ENCODE data around the gene PNCK.

DNA sequence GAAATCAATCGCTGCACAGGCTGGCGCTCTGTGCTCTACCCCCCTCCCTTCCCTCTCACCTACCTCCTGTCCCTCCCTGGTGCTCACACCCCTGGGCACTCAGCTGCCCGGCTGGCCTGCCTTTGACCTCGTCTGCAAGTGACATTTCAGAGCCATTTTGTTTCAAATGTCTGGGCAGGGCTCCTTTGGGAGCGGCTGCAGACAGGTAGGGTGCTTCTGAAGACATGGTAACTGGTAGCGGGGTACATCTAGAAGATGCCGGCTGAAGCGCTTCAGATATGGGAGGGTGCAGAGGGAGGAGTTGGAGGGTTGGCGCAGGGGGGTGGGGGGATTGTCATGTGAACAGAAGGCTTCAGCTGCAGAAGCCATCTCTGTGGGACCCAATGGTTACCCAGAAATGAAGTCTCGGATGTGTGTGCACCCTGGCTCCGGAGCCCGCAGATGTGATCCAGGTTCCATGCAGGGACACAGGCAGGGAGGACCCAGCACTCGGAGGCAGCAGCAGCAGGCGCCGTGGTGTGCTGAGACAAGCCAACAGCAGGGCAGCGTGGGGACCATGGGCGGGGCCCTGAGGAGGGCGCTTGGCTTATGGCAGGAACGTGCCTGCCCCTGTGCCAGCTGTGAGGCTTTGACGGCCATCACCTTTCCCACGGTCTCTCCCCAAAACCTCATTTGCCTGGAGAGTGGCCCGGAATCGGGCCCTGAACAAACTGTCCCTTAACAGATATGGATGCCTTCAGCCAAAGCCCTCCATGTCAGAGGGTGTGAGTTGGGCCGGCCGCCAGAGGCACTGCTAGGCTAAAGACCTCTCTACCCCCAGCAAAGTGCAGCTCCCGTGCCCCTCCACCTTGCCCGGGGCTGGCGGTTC is 34.2 kb downstream of the PNCK start:
- TF ChIP-seq, protein P1, sequence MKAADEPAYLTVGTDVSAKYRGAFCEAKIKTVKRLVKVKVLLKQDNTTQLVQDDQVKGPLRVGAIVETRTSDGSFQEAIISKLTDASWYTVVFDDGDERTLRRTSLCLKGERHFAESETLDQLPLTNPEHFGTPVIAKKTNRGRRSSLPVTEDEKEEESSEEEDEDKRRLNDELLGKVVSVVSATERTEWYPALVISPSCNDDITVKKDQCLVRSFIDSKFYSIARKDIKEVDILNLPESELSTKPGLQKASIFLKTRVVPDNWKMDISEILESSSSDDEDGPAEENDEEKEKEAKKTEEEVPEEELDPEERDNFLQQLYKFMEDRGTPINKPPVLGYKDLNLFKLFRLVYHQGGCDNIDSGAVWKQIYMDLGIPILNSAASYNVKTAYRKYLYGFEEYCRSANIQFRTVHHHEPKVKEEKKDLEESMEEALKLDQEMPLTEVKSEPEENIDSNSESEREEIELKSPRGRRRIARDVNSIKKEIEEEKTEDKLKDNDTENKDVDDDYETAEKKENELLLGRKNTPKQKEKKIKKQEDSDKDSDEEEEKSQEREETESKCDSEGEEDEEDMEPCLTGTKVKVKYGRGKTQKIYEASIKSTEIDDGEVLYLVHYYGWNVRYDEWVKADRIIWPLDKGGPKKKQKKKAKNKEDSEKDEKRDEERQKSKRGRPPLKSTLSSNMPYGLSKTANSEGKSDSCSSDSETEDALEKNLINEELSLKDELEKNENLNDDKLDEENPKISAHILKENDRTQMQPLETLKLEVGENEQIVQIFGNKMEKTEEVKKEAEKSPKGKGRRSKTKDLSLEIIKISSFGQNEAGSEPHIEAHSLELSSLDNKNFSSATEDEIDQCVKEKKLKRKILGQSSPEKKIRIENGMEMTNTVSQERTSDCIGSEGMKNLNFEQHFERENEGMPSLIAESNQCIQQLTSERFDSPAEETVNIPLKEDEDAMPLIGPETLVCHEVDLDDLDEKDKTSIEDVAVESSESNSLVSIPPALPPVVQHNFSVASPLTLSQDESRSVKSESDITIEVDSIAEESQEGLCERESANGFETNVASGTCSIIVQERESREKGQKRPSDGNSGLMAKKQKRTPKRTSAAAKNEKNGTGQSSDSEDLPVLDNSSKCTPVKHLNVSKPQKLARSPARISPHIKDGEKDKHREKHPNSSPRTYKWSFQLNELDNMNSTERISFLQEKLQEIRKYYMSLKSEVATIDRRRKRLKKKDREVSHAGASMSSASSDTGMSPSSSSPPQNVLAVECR (CRISPR knock-in tag; IDR thresholded peaks at IDR 0.05; ENCODE audit: borderline replicate concordance) = no peak
- TF ChIP-seq NFIC (IDR thresholded peaks at IDR 0.05; ENCODE audit: low read length) (no peak), ZNF317 (CRISPR knock-in tag; IDR thresholded peaks at IDR 0.05) (no peak), JUN (CRISPR knock-in tag; IDR thresholded peaks at IDR 0.05) (no peak), EZH2 (conservative IDR thresholded peaks at IDR 0.05; ENCODE audit: low read depth, low read length) (no peak), ZNF253 (CRISPR knock-in tag; IDR thresholded peaks at IDR 0.05; ENCODE audit: borderline replicate concordance) (no peak)

Data from HepG2 (cell line).